Stimulated activated CD8-positive, alpha-beta memory T cell treated with anti-CD3 and anti-CD28 coated beads, Interleukin-2, amount 100 ng/mL, for 48 hours (primary cell): ENCODE measurements around the gene SREK1IP1.
"Not testable (repeated sequence)": the region's sequence is repeated elsewhere in the genome, so short reads cannot be mapped to it uniquely, and the experiment has no call there.

Experiments
- DNase-seq, 2 donors: peaks; one replicate each; pipeline ENCODE4 v3.0.0-alpha.2; 2020; ENCODE audit warnings: low read depth in 2 of 2

The SREK1IP1 gene

DNA sequence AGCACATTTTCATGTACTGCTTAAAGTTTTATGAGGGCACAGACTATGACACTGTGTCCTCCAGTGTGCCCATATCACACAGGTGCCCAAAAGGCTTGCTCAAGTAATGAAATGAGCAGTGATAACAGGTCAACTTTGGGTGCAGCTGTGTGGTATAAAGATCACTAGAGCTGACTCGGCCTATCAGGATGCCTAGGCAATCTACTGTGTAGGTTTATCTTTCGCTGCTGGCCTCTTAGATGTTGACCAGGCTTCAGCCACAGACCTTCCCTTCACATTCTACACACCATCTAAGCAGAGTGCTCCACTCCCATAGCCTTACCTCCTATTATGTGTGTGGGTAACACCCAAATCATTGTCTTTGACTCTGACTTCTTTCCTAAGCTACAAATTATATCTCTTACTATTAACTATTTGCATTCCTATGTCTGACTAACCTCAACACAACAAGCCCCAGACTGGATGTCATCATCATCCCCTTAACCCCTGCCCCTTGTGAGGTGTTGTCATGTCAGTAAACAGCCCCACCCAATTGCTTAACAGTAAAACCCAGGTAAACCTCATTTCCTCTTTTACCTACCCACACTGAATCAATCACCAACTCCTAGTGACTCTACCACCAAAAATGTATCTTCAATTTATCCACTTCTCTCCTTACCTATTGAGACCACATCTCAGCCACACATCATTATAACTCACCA, 2.5 kb downstream of the SREK1IP1 start:
- DNase-seq = no peak

- no peak for DNase-seq
These were observed 4.5 kb downstream of the SREK1IP1 start for GRCh38 chr5:64763948-64764503.

DNA sequence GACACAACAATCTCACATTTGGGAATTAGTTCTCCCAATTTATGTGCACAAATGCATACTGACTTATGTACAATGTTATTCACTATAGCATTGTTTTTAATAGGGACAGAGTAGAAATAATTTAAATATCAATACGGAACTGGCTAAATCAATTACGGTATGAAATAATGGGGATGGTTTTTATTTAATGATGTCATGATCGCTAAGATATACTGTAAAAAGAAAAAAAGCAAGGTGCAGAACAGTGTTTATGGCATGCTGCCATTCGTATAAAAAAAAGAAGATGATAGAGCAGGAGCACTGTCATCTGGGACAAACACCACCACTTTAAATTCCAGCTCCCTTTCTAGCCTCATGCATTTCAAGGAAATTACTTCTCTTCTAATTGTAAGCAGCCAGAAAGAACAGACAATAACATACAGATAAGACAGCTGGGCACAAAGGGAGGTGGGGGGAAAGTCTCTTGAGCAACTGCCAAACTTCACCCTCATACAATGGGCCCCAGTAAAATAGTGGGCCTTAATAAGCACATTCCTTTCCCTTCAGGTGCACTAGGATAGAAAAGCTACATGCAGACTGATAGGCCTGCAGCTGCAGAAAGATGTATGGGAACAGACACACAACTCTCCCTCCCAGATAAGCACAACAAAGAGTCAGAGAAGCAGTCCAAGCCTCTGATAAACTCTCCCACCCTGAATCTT, 8.4 kb downstream of the SREK1IP1 start:
- no peak for DNase-seq

GRCh38 chr5:64758901-64759300, 9.6 kb downstream of the SREK1IP1 start:
- DNase-seq = no peak

- no peak for DNase-seq
These were observed 14.4 kb downstream of the SREK1IP1 start for GRCh38 chr5:64754066-64754465.

DNA sequence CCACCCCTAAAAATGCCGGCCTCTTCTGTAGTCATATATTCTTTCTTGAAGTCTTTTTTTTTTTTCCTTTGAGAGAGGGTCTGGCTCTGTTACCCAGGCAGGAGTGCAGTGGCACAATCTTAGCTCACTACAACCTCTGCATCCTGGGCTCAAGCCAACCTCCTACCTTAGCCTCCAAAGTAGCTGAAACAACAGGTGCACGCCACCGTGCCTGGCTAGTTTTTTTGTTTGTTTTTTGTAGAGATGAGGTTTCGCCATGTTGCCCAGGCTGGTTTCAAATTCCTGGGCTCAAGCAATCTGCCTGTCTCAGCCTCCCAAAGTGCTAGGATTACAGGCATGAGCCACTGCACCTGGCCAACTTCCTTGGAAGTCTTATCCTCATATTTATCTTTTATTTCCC, 19.1 kb downstream of the SREK1IP1 start:
- DNase-seq = no peak

DNA sequence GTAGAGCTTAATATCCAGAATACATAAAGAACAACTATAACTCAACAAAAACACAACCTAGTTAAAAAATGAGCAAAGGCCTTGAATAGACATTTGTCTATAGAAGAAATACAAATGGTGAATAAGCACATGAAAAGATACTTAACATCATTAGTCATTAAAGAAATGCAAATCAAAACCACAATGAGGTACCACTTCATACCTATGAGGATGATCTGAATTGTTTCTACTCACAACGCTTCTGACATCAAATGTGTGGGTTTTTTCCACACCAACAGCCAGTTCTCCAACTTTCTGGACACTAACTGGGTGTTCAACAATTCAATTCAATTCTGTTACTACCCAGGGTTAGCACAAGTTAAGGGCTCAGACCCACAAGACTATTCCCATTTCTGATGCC, 22.0 kb downstream of the SREK1IP1 start:
- no peak for DNase-seq

DNA sequence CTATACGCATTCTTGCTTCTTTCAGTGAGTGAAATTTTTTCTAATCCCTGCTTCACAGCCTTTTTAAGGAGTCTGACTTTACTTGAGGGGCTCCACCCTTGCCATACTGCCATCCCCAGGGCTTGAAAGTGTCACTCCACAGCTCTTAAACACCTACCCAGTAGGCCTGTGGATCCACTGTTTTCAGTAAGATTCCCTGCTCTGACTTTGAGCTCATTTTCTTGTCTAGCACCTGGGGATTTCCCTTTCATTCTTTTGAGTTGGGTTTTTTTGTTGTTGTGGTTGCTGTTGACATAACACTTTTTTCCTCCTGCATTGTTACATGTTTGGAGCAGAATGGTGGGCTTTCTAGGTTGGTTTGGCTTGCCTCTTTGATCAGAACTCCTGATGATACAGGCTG, 23.6 kb downstream of the SREK1IP1 start:
- no peak for DNase-seq

DNA sequence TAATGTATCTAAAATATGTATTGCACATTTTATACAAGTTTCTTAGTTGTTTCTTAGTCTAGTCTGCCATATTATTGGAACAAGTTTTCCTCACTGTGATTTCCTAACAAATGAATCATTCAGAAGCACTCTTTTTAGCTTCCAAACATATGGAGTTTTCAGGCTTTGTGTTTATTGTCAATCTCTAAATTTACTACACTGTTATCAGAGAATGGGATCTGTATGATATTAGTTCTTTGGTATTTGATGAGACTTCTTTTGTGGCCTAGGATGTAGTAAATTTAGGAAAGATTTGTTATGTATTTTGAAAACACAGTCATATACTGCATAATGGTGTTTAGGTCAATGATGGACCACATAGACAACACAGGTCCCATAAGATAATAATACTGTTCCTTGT, 25.7 kb downstream of the SREK1IP1 start:
- no peak for DNase-seq

DNA sequence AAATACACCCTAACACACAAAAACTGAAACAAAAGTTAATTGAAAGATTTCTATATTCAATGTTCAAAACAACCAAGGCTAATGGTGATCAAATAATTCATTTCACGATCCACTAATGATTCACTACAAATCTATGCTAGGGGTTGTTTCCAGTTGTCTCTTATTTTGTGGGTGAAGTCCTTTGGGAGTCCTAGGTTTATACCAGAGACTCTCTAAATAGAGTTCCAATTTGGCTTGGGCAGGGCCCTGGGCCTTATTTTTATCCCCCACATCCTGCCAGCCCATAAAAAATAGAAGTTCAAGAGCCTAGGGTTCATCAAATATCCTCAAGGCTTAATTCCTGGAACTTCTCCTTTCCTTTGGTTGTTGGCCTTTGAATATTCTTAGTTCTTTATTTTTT, 26.1 kb downstream of the SREK1IP1 start:
- no peak for DNase-seq

DNA sequence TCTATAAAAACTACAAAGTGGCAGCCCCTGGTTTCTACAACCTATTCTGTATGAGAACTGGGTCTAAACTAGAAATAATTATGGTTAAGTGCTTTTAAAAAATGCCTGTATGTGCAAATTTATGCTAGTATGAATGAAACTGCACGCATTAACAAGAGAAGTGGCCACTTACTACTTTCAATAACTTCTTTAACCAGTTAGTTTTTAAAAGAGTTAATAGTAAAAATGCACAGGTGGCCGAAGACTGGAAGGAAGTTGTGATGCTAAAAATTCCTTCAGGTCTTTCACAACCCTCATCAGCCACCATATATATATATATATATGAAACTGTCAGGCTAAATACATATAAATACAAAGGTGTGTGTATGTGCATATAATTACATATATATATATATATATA, 41.3 kb downstream of the SREK1IP1 start:
- DNase-seq = no peak

DNA sequence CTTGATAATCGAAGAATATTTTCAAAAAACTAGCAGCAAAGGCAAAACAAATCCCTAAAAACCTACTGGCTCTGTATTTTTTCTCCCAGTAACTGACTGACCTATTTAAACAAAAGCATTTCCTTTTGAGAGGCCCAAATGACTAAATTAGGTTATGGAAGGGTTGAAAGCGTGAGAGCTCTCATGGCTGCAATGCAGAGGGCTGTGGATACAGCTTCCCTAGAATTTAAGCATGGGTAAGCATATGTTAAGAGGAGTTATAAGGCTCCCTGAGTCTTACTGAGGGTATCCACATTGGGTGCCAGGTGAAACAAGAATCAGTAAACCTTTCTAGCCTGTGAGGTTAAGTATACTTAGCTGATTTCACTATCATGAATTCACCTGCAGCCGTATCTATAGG, 45.9 kb downstream of the SREK1IP1 start:
- no peak for DNase-seq

DNA sequence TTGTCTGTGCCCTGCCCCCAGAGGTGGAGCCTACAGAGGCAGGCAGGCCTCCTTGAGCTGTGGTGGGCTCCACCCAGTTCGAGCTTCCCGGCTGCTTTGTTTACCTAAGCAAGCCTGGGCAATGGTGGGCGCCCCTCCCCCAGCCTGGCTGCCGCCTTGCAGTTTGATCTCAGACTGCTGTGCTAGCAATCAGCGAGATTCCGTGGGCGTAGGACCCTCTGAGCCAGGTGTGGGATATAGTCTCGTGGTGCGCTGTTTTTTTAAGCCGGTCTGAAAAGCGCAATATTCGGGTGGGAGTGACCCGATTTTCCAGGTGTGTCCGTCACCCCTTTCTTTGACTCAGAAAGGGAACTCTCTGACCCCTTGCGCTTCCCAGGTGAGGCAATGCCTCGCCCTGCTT, 54.0 kb downstream of the SREK1IP1 start:
- DNase-seq = not testable (repeated sequence)

GRCh38 chr5:64707191-64707590, 61.3 kb downstream of the SREK1IP1 start:
- no peak for DNase-seq

- not testable (repeated sequence) for DNase-seq
These were observed 62.4 kb downstream of the SREK1IP1 start for GRCh38 chr5:64706074-64706473.

DNA sequence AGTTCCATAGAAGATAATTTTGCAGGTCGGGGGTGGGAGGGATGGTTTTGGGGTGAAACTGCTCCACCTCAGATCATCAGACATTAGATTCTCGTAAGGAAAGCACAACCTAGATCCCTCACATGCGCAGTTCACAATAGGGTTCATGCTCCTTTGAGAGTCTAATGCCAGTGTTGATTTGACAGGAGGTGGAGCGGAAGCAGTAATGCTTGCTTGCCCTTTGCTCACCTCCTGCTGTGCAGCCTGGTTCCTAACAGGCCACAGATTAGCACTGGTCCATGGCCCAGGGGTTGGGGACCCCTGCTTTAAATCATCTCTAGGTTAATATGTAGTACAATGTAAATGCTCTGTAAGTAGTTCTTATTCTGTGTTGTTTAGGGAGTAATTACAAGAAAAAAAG, 67.7 kb downstream of the SREK1IP1 start:
- no peak for DNase-seq

DNA sequence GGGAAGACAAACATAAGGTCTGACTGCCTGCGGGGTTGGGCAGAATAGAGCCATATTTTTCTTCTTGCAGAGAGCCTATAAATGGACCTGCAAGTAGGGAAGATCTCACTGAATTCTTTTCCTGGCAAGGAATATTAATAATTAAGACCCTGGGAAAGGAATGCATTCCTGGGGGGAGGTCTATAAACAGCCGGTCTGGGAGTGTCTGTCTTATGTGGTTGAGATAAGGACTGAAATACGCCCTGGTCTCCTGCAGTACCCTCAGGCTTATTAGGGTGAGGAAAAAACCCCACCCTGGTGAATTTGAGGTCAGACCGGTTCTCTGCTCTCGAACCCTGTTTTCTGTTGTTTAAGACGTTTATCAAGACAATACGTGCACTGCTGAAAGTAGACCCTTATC, 72.1 kb downstream of the SREK1IP1 start:
- DNase-seq = not testable (repeated sequence)

DNA sequence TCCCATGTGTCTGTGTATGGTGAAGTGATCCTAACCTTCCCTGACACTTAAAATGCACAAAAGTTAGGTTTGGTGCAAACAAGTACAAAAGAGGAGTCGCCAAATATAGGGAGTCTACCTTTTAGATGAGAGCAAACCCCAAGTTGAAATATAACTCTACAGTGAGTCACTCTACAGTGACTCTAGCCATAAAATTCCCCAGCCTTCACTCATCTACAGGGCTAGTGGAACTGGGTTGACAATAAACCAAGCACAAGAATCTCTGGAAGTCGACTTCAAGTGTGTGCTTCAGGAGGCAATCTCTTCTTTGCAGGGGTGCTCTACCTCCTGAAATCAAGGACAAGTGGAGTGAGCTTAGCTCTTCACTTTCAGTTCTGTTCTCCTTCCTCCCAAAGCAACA, 74.9 kb downstream of the SREK1IP1 start:
- DNase-seq = no peak

DNA sequence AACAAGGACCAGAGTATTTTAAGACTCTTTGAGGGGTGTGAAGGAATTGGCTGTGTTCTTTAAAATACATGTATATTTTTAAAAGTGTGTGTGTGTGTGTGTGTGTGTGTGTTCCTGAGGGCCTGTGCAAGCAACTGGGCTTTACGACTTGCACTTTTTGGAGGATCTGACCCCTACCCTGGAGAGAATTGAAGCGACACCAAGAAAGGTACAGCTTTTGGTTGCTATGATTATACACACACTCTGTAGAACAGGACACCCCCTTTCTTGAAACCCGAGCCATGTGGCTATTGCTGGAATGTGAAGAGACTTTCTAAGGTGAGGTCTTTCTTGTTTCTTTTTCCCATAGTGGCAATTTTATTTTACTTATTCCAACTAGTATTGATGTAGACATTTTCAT, 77.2 kb downstream of the SREK1IP1 start:
- DNase-seq = no peak

- no peak for DNase-seq
These were observed 77.9 kb downstream of the SREK1IP1 start, which contains the start of gene SHISAL2B for GRCh38 chr5:64690417-64691151. SHISAL2B (plus strand) TSS chr5:64690503; CDS start chr5:64690624, 121 bp downstream.

GRCh38 chr5:64690104-64690416, 78.4 kb downstream of the SREK1IP1 start:
- DNase-seq = no peak

- no peak for DNase-seq
These were observed 79.5 kb downstream of the SREK1IP1 start for GRCh38 chr5:64688965-64689364.

GRCh38 chr5:64688391-64688790, 80.1 kb downstream of the SREK1IP1 start:
- DNase-seq = no peak
